HG02970 (cell line): ENCODE results near the gene ACTN1.

Experiments
- ATAC-seq: cut with Tn5 transposase; IDR thresholded peaks from one replicate; pipeline ENCODE4 v1.9.1; 2021; ENCODE audit warnings: mild to moderate bottlenecking, moderate library complexity, moderate number of reproducible peaks; ENCODE audit not compliant: unreplicated experiment, low FRiP score

The ACTN1 gene

DNA sequence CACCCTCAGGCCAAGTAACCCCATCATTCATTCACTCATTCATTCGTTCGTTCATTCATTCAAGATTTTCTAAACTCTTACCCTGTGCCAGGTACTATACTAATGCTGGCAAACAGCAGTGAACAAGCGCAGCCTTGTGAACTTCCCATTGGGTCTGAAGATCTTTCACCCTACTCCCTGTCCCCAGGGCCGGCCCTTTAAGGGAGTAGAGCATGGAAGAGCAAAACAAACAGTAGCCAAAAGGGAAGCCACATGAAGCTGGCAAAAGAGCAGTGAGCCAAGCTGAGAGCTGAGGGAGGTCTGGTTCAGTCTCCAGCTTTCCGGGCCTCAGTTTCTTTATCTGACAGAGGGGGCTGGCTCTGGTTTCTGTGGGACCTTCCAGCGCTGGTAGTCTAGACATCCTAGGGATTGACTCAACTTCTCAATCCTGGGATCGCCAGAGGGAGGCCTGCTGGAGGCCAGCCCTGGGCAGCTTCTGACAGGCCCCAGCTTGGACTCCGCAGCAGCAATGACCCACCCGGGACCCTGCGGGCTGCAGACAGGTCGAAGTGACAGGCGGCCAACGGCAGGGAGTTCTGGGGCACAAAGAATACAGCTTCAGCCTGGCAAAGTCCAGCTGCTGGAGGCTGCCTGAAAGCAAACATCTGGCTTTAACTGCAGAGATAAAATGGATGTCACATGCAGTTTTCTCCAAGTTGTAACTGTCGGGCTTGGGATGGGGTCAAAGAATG, 27.1 kb downstream of the ACTN1 start:
- no peak for ATAC-seq

DNA sequence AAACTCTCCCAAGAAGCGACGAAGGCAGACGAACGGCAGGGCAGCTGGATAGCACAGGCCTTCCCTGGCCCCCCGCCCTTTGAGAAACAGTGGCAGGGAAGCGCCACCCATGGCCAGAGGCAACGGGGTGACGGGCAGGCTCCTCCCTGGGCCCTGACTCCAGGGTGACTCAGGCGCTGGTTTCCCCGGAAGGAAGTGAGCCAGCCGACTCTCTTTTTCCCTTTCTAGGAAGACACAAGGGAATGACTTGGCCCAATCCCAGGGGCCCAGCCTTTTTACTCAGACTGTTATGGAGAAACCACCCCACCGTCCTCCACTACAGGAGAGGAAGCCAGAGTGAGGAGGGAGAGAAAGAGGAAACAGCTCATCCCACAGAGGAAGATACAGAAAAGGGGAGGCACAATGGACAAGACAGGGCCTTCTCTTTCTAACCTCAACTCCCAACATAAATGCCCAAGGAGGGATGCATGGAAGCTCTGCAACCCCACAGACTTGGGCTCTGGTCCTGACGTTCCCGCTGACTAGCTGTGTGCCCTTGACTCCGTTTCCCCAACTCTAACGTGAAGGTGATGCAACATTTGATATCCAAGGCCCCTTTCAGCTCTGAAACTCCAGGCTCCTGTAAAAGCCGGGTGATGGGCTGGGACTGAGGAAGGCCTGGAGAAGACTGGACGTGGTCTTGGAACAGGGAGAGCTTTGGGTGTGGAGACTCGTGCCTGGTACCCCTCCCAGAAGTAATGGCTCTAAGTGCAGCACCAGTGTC, 27.9 kb downstream of the ACTN1 start:
- no peak for ATAC-seq

DNA sequence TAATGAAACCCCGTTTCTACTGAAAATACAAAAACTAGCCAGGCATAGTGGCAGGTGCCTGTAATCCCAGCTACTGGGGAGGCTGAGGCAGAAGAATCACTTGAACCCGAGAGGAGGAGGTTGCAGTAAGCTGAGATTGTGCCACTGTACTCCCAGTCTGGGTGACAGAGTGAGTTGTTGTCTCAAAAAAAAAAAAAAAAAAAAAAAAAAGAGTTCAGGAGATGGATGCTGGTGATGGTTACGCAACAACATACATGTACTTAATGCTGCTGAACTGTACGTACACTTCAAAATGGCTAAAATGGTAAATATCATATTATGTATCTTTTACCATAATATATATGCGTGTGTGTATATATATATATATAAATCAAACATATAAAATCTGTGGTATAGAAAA, 29.0 kb downstream of the ACTN1 start:
- no peak for ATAC-seq

DNA sequence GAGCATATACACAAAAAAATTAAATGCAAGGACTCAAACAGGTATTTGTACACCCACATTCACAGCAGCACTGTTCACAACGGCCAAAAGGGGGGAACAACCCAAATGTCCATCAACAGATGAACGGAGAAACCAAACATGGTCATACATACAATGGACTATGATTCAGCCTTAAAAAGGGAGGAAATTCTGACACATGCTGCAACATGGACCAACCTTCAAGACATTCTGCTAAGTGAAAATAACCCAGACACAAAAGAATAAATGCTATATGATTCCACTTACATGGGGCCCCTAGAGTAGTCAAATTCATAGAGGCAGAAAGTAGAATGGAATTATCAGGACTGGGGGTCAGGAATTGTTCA, 29.5 kb downstream of the ACTN1 start:
- ATAC-seq: no peak

DNA sequence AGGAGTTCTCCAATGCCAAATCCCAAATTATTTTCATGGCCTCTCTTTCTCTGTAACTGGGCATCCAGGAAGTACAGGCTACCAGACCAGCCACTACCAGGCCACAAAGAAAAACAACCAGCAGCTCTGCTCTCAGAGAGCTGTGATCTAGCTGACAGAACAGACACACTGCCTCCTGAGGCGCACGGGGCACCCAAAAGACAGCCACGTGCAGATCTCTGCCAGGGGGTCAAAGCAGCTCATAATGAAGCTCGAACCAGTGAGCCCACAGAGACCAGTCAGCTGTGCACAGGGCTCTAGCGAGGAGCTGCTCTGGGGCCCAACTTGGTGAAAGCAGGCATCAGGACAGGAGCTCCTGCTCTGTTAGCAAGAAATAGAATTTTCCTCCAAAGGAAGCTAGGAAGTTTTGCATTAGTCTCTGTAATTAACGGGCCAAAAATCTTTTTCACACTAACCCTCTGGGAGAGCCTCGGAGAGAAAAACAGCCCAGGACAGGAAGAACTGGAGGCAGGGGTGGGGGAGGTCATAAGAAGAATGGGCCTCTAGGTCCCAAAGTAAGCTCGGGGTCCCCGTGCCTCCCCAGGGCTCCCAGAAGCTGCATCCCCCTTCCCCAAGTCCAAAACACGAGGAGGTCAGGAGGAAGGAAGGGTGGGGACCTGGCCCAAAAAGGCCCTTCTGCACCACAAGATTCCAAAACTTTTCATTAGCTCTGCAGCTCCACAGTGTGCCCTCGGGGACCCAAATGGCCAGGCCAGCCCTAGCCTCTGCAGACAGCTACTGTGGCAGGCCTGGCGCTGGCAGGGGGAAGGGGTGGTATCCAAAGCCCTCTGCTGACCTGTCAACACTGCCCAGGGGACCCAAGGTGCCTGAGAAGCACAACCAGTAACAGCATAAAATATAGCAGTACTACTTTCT, 30.2 kb downstream of the ACTN1 start:
- ATAC-seq: no peak

DNA sequence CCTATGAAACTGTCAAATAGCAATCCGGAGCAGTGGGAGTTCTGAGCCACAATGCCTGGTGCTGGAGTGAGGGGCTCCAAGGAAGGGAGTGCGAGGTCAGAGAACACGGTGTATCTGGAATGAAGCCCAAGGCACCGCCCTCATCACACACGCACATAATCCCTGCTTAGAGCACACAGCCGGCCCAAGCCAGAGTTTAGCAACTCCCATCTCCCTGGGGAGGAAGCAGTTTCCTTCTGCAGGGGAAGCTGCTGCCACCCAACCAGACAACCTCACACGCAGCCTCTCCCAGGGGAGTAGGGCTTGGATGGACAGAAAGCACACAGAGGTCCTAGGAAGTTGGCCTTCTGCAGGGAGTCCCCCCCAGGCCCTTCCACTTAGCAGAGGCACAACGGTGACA, 31.3 kb downstream of the ACTN1 start:
- no peak for ATAC-seq

DNA sequence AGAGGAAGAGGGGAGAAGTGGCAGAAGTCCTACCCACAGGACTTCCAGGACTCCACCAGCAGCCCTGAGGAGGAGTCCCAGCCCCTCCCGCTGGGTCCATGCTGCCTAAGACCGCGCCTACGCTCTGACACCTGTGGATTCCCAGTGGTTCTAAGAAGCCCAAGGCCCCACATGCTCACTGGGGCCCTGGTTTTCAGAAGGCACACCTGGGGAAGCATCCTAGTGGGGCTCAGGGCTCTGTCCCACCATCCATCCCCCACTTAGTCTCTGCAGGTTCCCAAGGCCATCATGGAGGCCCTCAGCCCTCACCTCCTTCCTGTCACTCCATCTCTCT, 32.6 kb downstream of the ACTN1 start:
- no peak for ATAC-seq

DNA sequence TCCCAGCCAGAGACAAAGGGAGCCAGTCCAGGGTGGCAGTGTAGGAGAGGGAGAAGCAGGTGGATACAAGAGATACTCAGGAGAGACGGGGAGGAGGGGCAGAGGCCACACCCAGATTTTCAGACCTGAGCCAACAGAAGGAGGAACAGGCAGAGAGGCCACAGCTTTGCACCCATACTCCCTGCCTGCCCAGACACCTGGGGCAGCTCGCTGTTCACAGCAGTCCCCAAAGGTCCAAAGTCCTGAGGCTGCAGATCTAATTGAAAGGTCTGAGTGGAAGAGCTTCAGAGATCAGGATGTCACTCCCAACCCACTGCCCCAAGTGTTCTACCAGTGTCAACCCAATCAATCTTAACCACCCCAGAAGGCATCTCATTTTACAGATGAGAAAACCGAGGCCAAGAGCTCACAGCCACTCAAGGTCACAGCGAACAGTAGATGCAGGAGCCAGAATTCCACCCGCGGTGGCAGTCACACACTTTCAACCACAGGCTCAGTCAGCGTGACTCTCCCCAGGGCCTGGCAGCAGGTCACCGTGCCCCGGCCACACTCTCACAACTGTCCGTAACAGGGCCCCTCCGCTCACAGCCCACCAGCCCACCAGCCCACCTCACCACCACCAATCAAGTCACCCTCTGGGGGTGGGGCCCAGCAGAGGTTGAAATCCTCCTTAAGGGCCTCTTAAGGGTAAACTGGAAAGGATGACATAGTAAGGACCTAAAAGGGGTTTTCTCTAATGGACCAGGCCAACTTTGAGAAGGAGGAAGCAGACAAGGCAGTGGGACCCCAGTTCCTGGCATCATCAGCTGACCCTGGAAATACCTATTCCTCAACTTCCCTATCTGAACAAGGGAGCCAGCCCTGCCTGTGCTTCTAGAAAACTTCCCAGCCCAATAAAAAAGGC, 33.3 kb downstream of the ACTN1 start:
- ATAC-seq: no peak

DNA sequence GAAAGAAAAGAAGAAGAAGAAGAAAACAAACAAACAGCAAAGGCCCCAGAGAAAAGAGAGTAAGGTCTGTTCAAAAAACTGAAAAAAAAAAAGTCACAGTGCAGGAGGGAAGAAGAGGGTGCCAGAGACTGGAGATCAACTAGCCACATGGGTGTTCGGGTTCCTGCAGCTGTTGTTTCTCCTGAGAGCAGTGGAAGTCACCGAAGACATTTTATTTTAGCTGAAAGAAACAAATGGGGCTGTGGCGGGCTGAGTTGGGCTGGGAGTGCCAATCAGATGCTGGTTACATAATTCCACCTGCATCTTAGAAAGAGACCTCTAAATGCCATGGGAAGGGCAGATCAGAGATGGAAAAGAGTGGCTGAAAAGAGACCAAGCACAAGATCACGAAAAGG, 33.9 kb downstream of the ACTN1 start:
- no peak for ATAC-seq

DNA sequence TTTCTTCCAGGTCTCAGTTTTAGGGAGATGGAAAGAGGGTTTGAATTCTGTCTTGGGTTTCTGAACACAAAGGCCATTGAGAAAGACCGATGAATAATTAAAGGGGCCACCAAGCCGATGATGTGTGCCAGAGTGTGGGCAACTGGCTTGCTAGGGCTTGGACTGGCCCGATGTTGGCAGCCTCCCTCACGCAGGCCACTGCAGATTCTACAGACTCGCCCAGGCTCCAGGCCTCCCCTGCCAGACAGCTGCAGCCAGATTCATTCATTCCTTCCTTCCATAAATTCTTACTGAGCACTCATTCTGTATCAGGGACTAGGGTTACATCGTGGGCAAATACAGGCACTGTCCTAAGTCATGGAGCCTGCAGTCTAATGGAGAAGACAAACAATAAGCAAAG, 34.9 kb downstream of the ACTN1 start:
- ATAC-seq: no peak

DNA sequence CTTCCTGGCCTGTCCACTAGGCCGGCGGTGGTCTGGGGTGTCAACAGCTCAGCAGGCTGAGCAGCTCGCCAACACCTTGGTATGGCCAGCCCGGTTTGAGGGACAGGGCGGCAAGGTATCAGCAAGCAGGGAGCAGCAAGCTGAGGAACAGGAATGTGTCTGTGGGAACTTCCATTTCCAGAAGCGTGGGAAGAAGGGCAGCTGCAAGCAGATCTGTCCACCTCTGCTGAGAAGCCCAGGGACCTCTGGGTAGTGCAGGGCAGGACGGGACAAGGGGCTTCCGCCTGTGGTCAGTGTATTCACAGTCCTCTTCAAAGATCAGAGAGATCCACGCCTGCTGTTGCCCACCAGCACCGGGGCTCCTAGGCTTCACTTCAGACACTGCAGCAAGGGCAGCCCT, 36.0 kb downstream of the ACTN1 start:
- ATAC-seq: no peak

DNA sequence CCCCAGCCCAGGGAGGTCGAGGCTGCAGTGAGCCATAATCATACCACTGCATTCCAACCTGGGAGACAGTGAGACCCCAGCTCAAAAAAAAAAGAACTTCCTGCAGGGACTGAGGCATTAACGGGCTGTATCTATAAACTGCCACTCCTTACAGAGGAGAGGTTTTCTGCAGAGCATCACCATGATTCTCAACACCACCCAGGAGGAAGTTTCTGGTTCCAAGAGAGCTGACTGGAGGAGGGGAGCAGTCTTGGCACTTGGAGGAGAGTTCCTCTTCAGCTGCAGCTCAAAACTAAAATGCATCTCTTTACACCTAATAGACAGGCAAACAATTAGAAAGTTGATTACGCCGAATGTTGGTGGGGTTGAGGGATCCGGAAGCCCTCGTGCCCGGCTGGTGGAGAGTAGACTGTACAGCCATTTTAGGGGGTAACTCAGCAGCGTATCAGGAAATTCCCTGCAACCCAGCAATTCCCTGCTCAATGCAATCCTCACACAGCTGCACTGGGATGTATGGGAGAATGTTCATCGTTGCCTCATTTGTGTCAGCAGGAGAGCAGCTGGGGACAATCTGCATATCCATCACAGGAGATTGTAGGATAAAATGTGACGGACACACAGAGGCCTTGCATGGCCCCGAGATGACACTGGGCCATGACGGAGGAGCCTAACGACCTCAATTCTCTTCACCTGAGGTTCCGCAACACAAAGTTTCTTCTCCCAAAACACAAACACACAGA, 36.6 kb downstream of the ACTN1 start:
- ATAC-seq: no peak

DNA sequence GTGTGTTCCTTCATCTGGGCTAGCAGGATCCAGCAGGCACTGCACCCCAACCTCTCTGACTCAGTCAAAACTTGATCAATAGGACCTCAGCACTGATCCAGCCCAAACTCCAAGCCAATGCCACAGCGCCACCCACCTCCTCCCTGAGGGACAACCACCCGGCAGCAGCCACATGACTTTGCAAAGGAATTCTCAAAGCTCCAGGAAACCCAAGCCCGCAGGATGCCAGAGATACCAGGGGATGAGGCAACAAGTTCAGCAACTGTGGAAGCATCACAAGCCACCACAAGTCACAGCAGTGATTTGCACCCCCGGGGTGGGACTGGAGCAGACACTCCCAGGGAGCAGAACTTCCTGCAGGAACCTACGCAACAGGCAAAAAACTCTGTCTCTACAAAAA, 37.3 kb downstream of the ACTN1 start:
- no peak for ATAC-seq

DNA sequence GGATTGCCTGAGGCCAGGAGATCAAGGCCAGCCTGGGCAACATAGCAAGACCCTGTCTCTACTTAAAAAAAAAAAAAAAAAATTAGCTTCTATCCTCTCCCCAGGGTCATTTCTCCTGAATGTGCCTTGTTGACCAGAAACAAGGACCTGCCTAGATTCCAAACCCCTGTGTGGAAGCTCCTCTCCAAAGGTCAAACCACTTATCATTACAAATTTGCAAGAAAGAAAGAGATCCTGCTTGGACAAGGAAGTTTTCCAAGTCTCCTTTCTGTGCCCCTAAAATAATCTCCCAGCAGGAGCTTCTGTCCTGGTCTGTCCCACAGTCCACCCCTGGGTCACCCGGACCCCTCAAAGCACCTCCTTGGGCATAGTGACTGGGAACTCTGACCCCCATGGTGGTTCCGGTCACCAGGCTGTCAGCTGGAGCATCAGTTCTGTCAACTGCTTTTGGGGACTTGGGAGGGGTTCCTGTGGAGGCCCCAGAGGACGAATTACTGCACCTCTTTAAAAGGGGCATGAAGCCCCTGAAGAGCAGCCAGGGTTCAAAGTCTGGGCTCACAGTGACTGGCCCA, 38.4 kb downstream of the ACTN1 start:
- ATAC-seq: no peak

DNA sequence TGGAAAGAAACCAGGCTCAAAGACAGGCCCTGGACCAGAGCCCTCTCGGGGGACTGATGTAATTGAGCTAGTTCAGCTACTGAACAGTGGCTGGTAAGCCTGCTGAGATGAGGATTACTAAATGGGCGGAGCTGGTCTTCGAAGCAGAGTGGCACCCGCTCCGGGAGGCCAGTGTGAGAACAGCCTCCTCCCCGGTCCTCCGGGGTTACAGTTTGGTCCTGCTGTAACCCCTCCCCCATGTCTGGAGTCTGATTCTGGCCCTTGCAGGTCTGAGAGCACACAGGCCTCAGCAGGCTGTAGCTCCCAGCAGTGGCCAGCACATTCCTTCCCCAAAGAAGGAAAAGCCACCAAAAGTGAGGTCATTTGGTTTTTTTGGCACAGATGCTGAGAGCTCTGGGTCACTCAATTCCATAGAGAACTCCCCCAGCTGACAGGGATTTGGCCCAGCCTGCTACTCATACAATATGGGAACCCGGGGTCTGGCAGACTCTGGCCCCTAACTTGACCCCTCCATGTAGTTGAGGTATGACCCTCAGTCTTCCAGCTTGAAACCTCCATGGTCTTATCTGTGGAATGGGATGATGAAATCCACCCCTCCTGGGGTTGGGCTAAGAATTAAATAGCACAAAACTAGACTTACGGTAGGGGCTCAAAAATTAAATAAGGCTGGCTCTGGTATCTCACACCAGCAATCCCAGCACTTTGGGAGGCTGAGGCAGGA, 39.0 kb downstream of the ACTN1 start:
- no peak for ATAC-seq

DNA sequence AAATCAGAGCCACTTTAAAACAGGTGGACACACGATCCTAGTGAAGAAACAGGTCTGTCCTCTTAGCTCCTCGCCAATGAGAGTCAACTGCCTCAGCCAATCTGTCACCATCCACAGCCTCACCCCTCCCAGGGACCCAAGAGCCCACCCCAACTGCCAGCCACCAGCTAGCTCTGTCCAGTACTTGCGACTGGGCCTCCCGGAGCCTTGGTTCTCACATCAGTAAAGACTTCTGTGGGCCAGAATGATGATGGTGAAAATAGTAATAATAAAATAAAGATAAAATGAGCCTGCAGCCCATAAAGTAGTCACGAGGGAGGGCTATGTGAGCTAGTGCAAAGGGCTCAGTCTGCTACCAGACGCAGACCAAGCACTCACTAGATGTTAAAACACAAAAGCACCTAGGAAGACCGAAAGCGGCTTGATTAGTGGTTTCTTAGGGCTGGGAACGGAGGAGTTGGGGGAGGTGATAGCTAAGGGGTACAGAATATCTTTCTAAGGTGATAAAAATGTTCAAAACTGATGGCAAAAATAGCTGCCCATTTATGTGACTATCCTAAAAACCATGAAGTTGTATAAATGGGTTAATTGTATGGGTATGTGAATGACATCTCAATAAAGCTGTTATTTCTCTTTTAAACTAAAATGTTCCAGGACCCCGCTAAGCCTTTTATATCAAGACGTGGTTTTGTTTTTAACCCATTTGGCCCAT, 39.8 kb downstream of the ACTN1 start:
- no peak for ATAC-seq

DNA sequence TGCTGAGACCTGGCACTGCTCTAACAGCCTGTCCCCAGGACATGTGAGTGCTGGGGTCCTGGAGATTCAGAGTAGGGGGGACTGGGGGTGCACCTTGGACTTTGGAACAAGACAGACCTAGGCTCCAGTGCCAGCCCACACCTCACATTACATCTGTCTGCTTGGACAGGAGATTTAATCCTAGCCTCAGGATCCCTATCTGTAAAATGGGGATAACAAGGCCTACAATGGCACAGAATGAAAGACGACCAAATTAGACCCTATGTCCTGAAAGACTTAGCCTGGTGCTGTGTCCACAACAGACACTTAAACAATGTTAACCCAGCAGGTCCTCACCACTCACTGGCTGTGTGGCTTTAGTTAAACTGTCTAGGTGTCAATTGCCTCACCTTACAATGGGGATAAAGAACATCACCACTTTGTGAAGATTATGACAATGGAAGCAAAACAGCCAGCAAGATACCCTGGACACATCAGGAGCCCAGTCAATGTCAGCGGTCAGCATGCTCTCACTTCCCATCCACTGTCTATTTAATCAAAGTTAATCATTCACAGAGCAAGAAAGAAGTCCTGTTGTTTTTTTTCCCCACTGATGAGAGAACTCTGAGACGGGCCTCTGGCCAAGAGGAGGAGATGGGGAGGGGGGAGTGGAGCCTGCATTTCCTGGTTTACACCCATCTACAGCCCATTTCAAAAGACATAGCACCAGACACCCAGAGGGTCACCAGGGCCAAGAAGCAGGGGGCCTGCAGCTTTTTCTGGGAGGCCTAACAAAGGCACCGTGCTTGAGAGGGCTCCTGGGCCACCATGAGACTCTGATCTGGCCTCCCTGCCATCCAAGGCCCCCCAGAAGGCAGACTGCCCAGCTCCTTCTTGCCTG, 40.6 kb downstream of the ACTN1 start:
- no peak for ATAC-seq
